ENCODE data around the gene RBFOX2. TPM values are rescaled to one million over a fixed set of nuclear protein-coding genes. Genes with fewer than 3 reads are reported as not detected.

The RBFOX2 gene
- total RNA-seq, 1 donor from 2014 or later: 126 TPM

DNA sequence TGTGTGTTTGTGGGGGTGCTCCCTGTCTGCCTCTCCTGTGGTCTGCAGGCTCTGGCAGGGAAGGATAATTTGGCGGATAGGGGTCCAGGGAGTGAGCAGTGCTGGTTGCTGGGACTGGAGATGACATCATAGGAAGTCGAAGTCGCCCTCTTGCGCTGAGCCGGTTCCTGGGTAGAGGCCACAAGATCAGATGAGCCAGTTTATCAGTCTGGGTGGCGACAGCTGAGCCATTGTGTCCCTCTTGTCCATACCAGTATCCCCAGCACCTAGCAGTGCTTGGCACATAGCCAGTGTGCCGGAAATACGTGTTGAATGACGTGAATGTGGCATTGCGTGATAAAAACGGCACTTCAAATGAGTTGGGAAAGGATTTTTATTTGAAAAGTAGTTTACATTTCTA is 301.2 kb downstream of the RBFOX2 start:
- H3K4me1 Mint-ChIP-seq: no peaks in the 10 kb centered on the region

DNA sequence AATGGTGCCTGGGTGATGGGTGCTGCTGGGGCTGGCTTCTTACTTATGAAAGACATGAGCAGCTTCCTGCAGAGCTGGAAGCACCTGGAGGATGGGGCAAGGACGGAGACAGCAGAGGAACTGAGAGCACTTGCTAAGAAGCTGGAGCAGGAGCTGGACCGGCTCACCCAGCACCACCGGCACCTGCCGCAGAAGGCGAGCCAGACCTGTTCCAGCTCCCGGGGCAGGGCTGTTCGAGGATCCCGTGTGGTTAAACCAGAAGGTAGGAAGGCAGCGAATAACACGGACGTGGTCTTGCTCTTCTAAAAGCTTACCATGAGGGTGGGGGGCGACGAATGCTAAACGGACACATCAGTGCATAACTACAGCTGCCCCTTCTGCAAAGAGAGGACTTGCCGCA is 301.7 kb downstream of the RBFOX2 start:
- H3K4me3 Mint-ChIP-seq: no peak overlapping the region
- no peak for DNase-seq (ENCODE audit: low read depth, low spot score)
- no peaks in the 10 kb centered on the region for H3K4me1 Mint-ChIP-seq
- no peaks in the 10 kb centered on the region for H3K36me3 Mint-ChIP-seq (ENCODE audit: low read depth)
- no peaks in the 10 kb centered on the region for H3K27me3 Mint-ChIP-seq (ENCODE audit: low read depth)
- TF ChIP-seq, protein P1, sequence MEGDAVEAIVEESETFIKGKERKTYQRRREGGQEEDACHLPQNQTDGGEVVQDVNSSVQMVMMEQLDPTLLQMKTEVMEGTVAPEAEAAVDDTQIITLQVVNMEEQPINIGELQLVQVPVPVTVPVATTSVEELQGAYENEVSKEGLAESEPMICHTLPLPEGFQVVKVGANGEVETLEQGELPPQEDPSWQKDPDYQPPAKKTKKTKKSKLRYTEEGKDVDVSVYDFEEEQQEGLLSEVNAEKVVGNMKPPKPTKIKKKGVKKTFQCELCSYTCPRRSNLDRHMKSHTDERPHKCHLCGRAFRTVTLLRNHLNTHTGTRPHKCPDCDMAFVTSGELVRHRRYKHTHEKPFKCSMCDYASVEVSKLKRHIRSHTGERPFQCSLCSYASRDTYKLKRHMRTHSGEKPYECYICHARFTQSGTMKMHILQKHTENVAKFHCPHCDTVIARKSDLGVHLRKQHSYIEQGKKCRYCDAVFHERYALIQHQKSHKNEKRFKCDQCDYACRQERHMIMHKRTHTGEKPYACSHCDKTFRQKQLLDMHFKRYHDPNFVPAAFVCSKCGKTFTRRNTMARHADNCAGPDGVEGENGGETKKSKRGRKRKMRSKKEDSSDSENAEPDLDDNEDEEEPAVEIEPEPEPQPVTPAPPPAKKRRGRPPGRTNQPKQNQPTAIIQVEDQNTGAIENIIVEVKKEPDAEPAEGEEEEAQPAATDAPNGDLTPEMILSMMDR (conservative IDR thresholded peaks at IDR 0.05): no peak
- H3K9me3 Mint-ChIP-seq: peaks cover 4% of the 10 kb centered on the region
- no peak overlapping the region for H3K27ac Mint-ChIP-seq (ENCODE audit: unreplicated experiment)

More for the DNA sequence above, 301.2 kb downstream of the RBFOX2 start:
- TF ChIP-seq, protein P1 (conservative IDR thresholded peaks at IDR 0.05): no peak
- no peak overlapping the region for H3K27ac Mint-ChIP-seq (ENCODE audit: unreplicated experiment)
- no peaks in the 10 kb centered on the region for H3K36me3 Mint-ChIP-seq (ENCODE audit: low read depth)
- DNase-seq (ENCODE audit: low read depth, low spot score): no peak
- peaks cover 4% of the 10 kb centered on the region for H3K9me3 Mint-ChIP-seq
- H3K4me3 Mint-ChIP-seq: no peak overlapping the region
- H3K27me3 Mint-ChIP-seq (ENCODE audit: low read depth): no peaks in the 10 kb centered on the region

DNA sequence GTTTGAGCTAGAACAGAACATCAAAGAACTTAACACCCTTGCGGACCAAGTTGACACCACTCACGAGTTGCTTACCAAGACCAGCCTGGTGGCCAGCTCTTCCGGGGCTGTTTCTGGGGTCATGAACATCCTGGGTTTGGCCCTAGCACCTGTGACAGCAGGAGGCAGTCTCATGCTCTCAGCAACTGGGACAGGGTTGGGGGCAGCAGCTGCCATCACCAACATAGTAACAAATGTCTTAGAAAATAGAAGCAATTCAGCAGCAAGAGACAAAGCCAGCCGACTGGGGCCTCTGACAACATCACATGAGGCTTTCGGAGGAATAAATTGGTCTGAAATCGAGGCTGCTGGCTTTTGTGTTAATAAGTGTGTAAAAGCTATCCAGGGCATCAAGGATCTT is 302.2 kb downstream of the RBFOX2 start:
- no peaks in the 10 kb centered on the region for H3K36me3 Mint-ChIP-seq (ENCODE audit: low read depth)

GRCh38 chr22:35725521-35725920 is 303.1 kb downstream of the RBFOX2 start:
- DNase-seq (ENCODE audit: low read depth, low spot score): no peak
- TF ChIP-seq, protein P1 (conservative IDR thresholded peaks at IDR 0.05): no peak
- H3K27ac Mint-ChIP-seq (ENCODE audit: unreplicated experiment): no peak overlapping the region
- H3K4me1 Mint-ChIP-seq: no peaks in the 10 kb centered on the region
- H3K9me3 Mint-ChIP-seq: no peaks in the 10 kb centered on the region
- H3K36me3 Mint-ChIP-seq (ENCODE audit: low read depth): no peaks in the 10 kb centered on the region
- H3K4me3 Mint-ChIP-seq: no peak overlapping the region
- no peaks in the 10 kb centered on the region for H3K27me3 Mint-ChIP-seq (ENCODE audit: low read depth)

More for the DNA sequence above, 302.2 kb downstream of the RBFOX2 start:
- no peaks in the 10 kb centered on the region for H3K4me1 Mint-ChIP-seq
- no peak overlapping the region for H3K27ac Mint-ChIP-seq (ENCODE audit: unreplicated experiment)
- no peaks in the 10 kb centered on the region for H3K27me3 Mint-ChIP-seq (ENCODE audit: low read depth)
- H3K4me3 Mint-ChIP-seq: no peak overlapping the region
- TF ChIP-seq, protein P1 (conservative IDR thresholded peaks at IDR 0.05): no peak
- peaks cover 4% of the 10 kb centered on the region for H3K9me3 Mint-ChIP-seq
- no peak for DNase-seq (ENCODE audit: low read depth, low spot score)

DNA sequence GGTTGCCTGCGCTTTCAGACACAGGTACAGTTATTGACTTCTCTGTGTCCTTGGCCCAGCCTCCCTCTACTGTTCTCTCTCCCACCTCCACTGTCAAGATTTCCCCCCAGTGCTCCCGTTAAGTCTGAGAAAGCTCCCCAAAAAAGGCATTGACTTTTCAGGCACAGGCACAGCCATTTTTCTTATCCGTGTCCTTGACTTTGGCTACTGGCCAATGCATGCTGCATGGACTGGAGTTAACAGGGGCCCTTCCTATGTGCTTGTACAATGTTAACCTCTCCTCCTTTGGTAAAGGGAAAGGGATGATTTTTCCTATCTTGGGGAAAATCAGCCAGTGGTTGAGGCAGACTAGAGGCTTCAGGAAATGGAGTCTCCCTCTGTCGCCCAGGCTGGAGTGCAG is 306.7 kb downstream of the RBFOX2 start:
- no peak overlapping the region for H3K4me3 Mint-ChIP-seq
- no peaks in the 10 kb centered on the region for H3K4me1 Mint-ChIP-seq
- TF ChIP-seq, protein P1 (conservative IDR thresholded peaks at IDR 0.05): no peak
- no peak overlapping the region for H3K27ac Mint-ChIP-seq (ENCODE audit: unreplicated experiment)
- H3K9me3 Mint-ChIP-seq: peaks cover 2% of the 10 kb centered on the region
- H3K36me3 Mint-ChIP-seq (ENCODE audit: low read depth): no peaks in the 10 kb centered on the region
- no peaks in the 10 kb centered on the region for H3K27me3 Mint-ChIP-seq (ENCODE audit: low read depth)
- DNase-seq (ENCODE audit: low read depth, low spot score): no peak

Measured in neural crest cell (in vitro differentiated cells).